NCI-H2081 (cell line): Measurements from ENCODE around the gene NPR2.
A peak's percentile ranks its signal among the peaks of the same experiment; 100 is the strongest.

Experiments used
- DNase-seq, 2 experiments: peaks; one replicate each; lab custom pipeline; 2025; lab: John Stamatoyannopoulos, UW

Gene NPR2

GRCh38 chr9:35791297-35791921 is at the start of gene NPR2:
TSS of gene NPR2 (plus strand) at chr9:35791591. CDS start at chr9:35792409, 818 bp downstream.
- DNase-seq: no peak

- no peak for DNase-seq
Measured at GRCh38 chr9:35741740-35742139, 49.7 kb upstream of the NPR2 start.

GRCh38 chr9:35743452-35743851 is 47.9 kb upstream of the NPR2 start:
- no peak for DNase-seq

GRCh38 chr9:35743880-35744518 is 47.4 kb upstream of the NPR2 start:
- DNase-seq: no peak

- no peak for DNase-seq
Measured at GRCh38 chr9:35745569-35745968, 45.8 kb upstream of the NPR2 start.

- DNase-seq: no peak
Measured at GRCh38 chr9:35746583-35746982, 44.8 kb upstream of the NPR2 start.

GRCh38 chr9:35748242-35748857 is 43.0 kb upstream of the NPR2 start:
- DNase-seq: no peak

GRCh38 chr9:35748858-35749514 is 42.4 kb upstream of the NPR2 start, which contains the start of the genes GBA2 and RGP1:
TSS of gene GBA2 (minus strand) at chr9:35749228. CDS start at chr9:35748704, 524 bp downstream.
TSS of gene RGP1 (plus strand) at chr9:35749287. CDS start at chr9:35749756, 469 bp downstream.
- peak; percentile 76 to 87 for DNase-seq

GRCh38 chr9:35749515-35750255 is 41.7 kb upstream of the NPR2 start:
- peak in 1 of 2 experiments; percentile 17 for DNase-seq

- no peak for DNase-seq
Measured at GRCh38 chr9:35750256-35750531, 41.2 kb upstream of the NPR2 start.

- DNase-seq: no peak
Measured at GRCh38 chr9:35753466-35753865, 37.9 kb upstream of the NPR2 start.

GRCh38 chr9:35754264-35754663 is 37.1 kb upstream of the NPR2 start, which contains the start of gene MSMP:
TSS of gene MSMP (minus strand) at chr9:35754276. CDS start at chr9:35754129, 147 bp downstream.
- no peak for DNase-seq

- DNase-seq: no peak
Measured at GRCh38 chr9:35755071-35755470, 36.3 kb upstream of the NPR2 start.

- peak; percentile 82 to 91 for DNase-seq
Measured at GRCh38 chr9:35756275-35757225, 34.8 kb upstream of the NPR2 start.

- DNase-seq: peak; percentile 73 to 79
Measured at GRCh38 chr9:35757226-35757891, 34.0 kb upstream of the NPR2 start.

GRCh38 chr9:35757892-35758275 is 33.5 kb upstream of the NPR2 start:
- no peak for DNase-seq

- no peak for DNase-seq
Measured at GRCh38 chr9:35758475-35759050, 32.8 kb upstream of the NPR2 start.

GRCh38 chr9:35759795-35760194 is 31.6 kb upstream of the NPR2 start:
- no peak for DNase-seq

- DNase-seq: peak; percentile 67 to 94
Measured at GRCh38 chr9:35760651-35761050, 30.7 kb upstream of the NPR2 start.

GRCh38 chr9:35763181-35763580 is 28.2 kb upstream of the NPR2 start:
- no peak for DNase-seq
